SK-N-SH (cell line): ENCODE results near the gene CHD9. TPM values are rescaled to one million over a fixed set of nuclear protein-coding genes. Genes with fewer than 3 reads are reported as not detected.

ENCODE experiments used
- CTCF ChIA-PET: fragments of 300-600, 350-600 bp; formaldehyde crosslinking; extraction: SDS; loops from one replicate; lab custom pipeline; 2021; lab: Yijun Ruan, JAX
- POLR2A ChIA-PET: fragments of 350-600 bp; sonication (Branson Sonifier 250); formaldehyde crosslinking; extraction: SDS; loops from one replicate; lab custom pipeline; 2020; ENCODE audit warnings: antibody characterized with exemption, inconsistent platforms; lab: Yijun Ruan, JAX
- DNase-seq: peaks from one replicate; pipeline ENCODE4 v3.0.0; 2012
- H2AFZ ChIP-seq: fragments of 200-600 bp; sonication (generic); 2 replicates; pipeline ENCODE4 v1.8.1; 2016; ENCODE audit warnings: antibody characterized with exemption, mild to moderate bottlenecking, low read depth
- H3F3A ChIP-seq: fragments of 200-600 bp; sonication (generic); replicated peaks from 2 replicates; pipeline ENCODE3; 2016; ENCODE audit warnings: antibody characterized with exemption, mild to moderate bottlenecking; ENCODE audit not compliant: insufficient read depth
- H3K27ac ChIP-seq, 2 experiments: fragments of 200-500 bp in 1 of 2; fragments of 200-600 bp in 1 of 2; sonication (Bioruptor generic) in 1 of 2; sonication (generic), shearing (Covaris generic) in 1 of 2; 2 replicates each; pipeline versions ENCODE4 v1.5.1 to v1.6.1; 2014 to 2016; ENCODE audit warnings: low read depth in 2 of 2, inconsistent platforms in 1 of 2, low read length in 1 of 2, mild to moderate bottlenecking in 1 of 2, mixed read lengths in 1 of 2
- H3K27me3 ChIP-seq: fragments of 200-600 bp; sonication (generic), shearing (Covaris generic); 2 replicates; pipeline ENCODE4 v1.6.1; 2016; ENCODE audit warnings: mixed run types; ENCODE audit not compliant: insufficient read depth
- H3K36me3 ChIP-seq, 2 experiments: fragments of 200-500 bp in 1 of 2; fragments of 200-600 bp in 1 of 2; sonication (Bioruptor generic) in 1 of 2; sonication (generic) in 1 of 2; replicated peaks in 1 of 2; 2 replicates each; pipeline versions ENCODE3 to v1.5.1; 2014 to 2016; ENCODE audit warnings: low read length in 1 of 2, mild to moderate bottlenecking in 1 of 2; ENCODE audit not compliant: insufficient read depth in 2 of 2, control insufficient read depth in 1 of 2
- H3K4me1 ChIP-seq, 2 experiments: fragments of 200-500 bp in 1 of 2; fragments of 200-600 bp in 1 of 2; sonication (Bioruptor generic) in 1 of 2; sonication (generic), shearing (Covaris generic) in 1 of 2; 2 replicates each; pipeline versions ENCODE4 v1.5.1 to v1.6.1; 2014 to 2016; ENCODE audit warnings: low read depth in 1 of 2, low read length in 1 of 2, mixed run types in 1 of 2; ENCODE audit not compliant: insufficient read depth in 2 of 2, control insufficient read depth in 1 of 2
- H3K4me2 ChIP-seq: fragments of 200-600 bp; sonication (generic), shearing (Covaris generic); 2 replicates; pipeline ENCODE4 v1.6.1; 2017; ENCODE audit warnings: mixed run types
- H3K4me3 ChIP-seq, 2 experiments: fragments of 200-500 bp in 1 of 2; fragments of 200-600 bp in 1 of 2; sonication (Bioruptor generic) in 1 of 2; sonication (generic), shearing (Covaris generic) in 1 of 2; 2 replicates each; pipeline versions ENCODE4 v1.5.1 to v1.8.1; 2014 to 2016; ENCODE audit warnings: low read depth in 2 of 2, inconsistent platforms in 1 of 2, low read length in 1 of 2, mild to moderate bottlenecking in 1 of 2, mixed read lengths in 1 of 2, moderate library complexity in 1 of 2
- H3K79me2 ChIP-seq: fragments of 200-600 bp; sonication (generic); 2 replicates; pipeline ENCODE4 v1.8.1; 2017; ENCODE audit warnings: mild to moderate bottlenecking; ENCODE audit not compliant: insufficient read depth
- H3K9ac ChIP-seq: fragments of 200-600 bp; sonication (generic); 2 replicates; pipeline ENCODE4 v1.6.1; 2017; ENCODE audit warnings: mixed run types
- H3K9me2 ChIP-seq: fragments of 200-600 bp; sonication (generic); 2 replicates; pipeline ENCODE4 v1.6.1; 2017; ENCODE audit warnings: mixed run types
- H3K9me3 ChIP-seq: fragments of 200-600 bp; sonication (generic); 2 replicates; pipeline ENCODE4 v1.6.1; 2017; ENCODE audit warnings: mixed run types, mild to moderate bottlenecking, moderate library complexity
- H4K20me1 ChIP-seq: fragments of 200-600 bp; sonication (generic); 2 replicates; pipeline ENCODE4 v1.6.1; 2017; ENCODE audit warnings: mild to moderate bottlenecking, mixed run types; ENCODE audit not compliant: insufficient read depth
- EP300 ChIP-seq, 2 experiments: IDR thresholded peaks; 2 replicates each; pipeline versions ENCODE4 v1.4.0 to v1.6.1; 2012; ENCODE audit warnings: borderline replicate concordance in 1 of 2, low read depth in 1 of 2, low read length in 1 of 2
- EZH2phosphoT487 ChIP-seq: fragments of 200-600 bp; sonication (generic); IDR thresholded peaks from 2 replicates; pipeline ENCODE4 v1.6.1; 2017; ENCODE audit warnings: low read depth, mixed run types, mild to moderate bottlenecking, antibody characterized with exemption, moderate library complexity, borderline replicate concordance
- GABPA ChIP-seq: IDR thresholded peaks from 2 replicates; pipeline ENCODE4 v1.4.0; 2012; ENCODE audit warnings: low read depth, mild to moderate bottlenecking
- JUND ChIP-seq: IDR thresholded peaks from 2 replicates; pipeline ENCODE4 v1.4.0; 2012
- MEF2A ChIP-seq: IDR thresholded peaks from 2 replicates; pipeline ENCODE4 v1.4.0; 2012; ENCODE audit warnings: low read depth, borderline replicate concordance
- PBX3 ChIP-seq: IDR thresholded peaks from 2 replicates; pipeline ENCODE4; 2012
- RAD21 ChIP-seq: IDR thresholded peaks from 2 replicates; pipeline ENCODE4 v1.6.1; 2012; ENCODE audit warnings: mild to moderate bottlenecking, low read length
- RCOR1 ChIP-seq: fragments of 150-350 bp; IDR thresholded peaks from 2 replicates; pipeline ENCODE4 v1.6.1; 2017; ENCODE audit warnings: antibody characterized with exemption, low read length
- SMC3 ChIP-seq: IDR thresholded peaks from 2 replicates; pipeline ENCODE4 v1.6.1; 2012; ENCODE audit warnings: low read depth, low read length, improper control_type of control experiment
- TAF1 ChIP-seq: IDR thresholded peaks from 2 replicates; pipeline ENCODE4 v1.6.1; 2012; ENCODE audit warnings: low read depth, mild to moderate bottlenecking, low read length, moderate library complexity, borderline replicate concordance
- TCF12 ChIP-seq: IDR thresholded peaks from 2 replicates; pipeline ENCODE4 v1.4.0; 2012
- YY1 ChIP-seq: IDR thresholded peaks from 2 replicates; pipeline ENCODE4 v1.4.0; 2012; ENCODE audit warnings: low read depth, mild to moderate bottlenecking
- WGBS: methylation state at CpG from one replicate; pipeline ENCODE4 v1.1.6; 2017; ENCODE audit warnings: low lambda C conversion rate; 5-methylcytosine and 5-hydroxymethylcytosine counted together
- polyA plus RNA-seq, 3 experiments: library from polyadenylated mRNA; depleted of rRNA; stranded (reverse); fragments of >200 nt; gene quantifications; 2 replicates each; pipeline ENCODE4 v1.2.3, GENCODE V29; 2012
- TF ChIP-seq, protein P1 (sequence below): IDR thresholded peaks from 2 replicates; pipeline ENCODE4 v1.4.0; 2012; ENCODE audit warnings: low read depth, borderline replicate concordance
- TF ChIP-seq, protein P2 (sequence below): fragments of 200-600 bp; sonication (generic); IDR thresholded peaks from 2 replicates; pipeline ENCODE4 v1.6.1; 2017; ENCODE audit warnings: antibody characterized with exemption, mild to moderate bottlenecking, moderate library complexity

Gene CHD9
- polyA plus RNA-seq, 1 of the 3 experiments (the other 2 are of a cell fraction), result 6.2 TPM

DNA sequence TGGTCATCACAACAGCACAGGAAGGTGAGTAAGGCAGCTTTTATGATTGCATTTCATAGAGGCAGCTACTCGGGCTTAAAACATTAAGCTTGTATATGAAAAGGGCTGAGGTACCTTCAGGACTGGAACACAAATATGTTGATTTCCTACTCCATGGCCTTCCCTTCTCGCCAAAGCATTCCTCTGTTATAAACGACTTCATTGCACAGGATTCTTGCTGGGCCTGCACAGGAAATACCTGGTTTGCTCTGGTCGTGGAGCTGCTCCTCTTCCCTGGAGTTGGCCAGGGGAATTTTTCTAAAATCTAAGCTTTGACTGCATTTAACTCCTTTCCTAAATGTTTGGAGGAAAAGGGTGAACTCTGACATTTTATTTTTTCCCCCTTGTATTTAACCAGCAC is 49.0 kb downstream of the CHD9 start:
- Histone ChIP-seq H2AFZ (no peak overlapping the region), H3K9me3 (no peaks in the 10 kb centered on the region), H3K36me3 (peaks cover 0 to 8% of the 10 kb centered on the region in 2 experiments), H3K27me3 (no peaks in the 10 kb centered on the region), H3K79me2 (peaks cover 67% of the 10 kb centered on the region), H3K4me1 (peaks cover 7 to 19% of the 10 kb centered on the region in 2 experiments; a peak in 3 of 4 replicates), H3K9ac (no peak overlapping the region), H3K4me3 (no peak overlapping the region), H3K9me2 (no peaks in the 10 kb centered on the region), H3F3A (peaks cover 22% of the 10 kb centered on the region), H3K27ac (peak overlapping the region; percentile 6 to 7; a peak in 1 of 4 replicates), H4K20me1 (no peaks in the 10 kb centered on the region), H3K4me2 (no peak overlapping the region)
- TF ChIP-seq RCOR1 (no peak), EP300 (IDR thresholded peaks at IDR 0.05; ENCODE audit: borderline replicate concordance in 1 of 2, low read depth in 1 of 2, low read length in 1 of 2) (no peak)
- ChIA-PET CTCF (interaction anchor here (1.2 to 3.0 kb wide), 3 partner anchors 18 to 49 kb away, joined by 3 to 13 read pairs (median 5); partner anchors contain the start of gene CHD9), POLR2A (no interaction called here)
- 66% methylated on average over 4 of the region's 4 CpGs for WGBS
- no peak for DNase-seq

DNA sequence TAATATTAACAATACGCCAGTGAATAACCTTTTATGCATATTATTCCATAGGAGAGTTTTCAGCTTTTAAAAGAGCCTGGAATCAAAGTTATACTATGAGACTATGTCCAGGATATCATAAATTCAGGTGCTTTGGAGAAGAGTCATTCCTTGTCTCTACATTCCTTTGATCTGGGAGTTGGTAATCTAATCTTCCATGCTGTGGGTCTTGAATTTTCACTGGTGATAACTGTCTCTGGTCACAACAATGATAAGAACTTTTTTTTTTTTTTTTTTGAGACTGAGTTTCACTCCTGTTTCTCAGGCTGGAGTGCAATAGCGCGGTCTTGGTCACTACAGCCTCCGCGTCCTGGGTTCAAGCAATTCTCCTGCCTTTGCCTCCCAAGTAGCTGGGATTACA is 50.8 kb downstream of the CHD9 start:
- Histone ChIP-seq H4K20me1 (no peaks in the 10 kb centered on the region), H3K9me3 (no peaks in the 10 kb centered on the region), H3K4me3 (no peak overlapping the region), H2AFZ (no peak overlapping the region), H3K36me3 (peaks cover 0 to 8% of the 10 kb centered on the region in 2 experiments), H3K27ac (no peak overlapping the region), H3F3A (peaks cover 9% of the 10 kb centered on the region), H3K27me3 (no peaks in the 10 kb centered on the region), H3K9me2 (no peaks in the 10 kb centered on the region), H3K79me2 (peaks cover 78% of the 10 kb centered on the region), H3K4me1 (peaks cover 1 to 5% of the 10 kb centered on the region in 2 experiments; a peak in 3 of 4 replicates), H3K9ac (no peak overlapping the region), H3K4me2 (no peak overlapping the region)
- DNase-seq, result no peak
- TF ChIP-seq GABPA (no peak), TAF1 (no peak), RAD21 (no peak), TCF12 (no peak), SMC3 (no peak), JUND (no peak), RCOR1 (no peak), EP300 (IDR thresholded peaks at IDR 0.05; ENCODE audit: borderline replicate concordance in 1 of 2, low read depth in 1 of 2, low read length in 1 of 2) (no peak), PBX3 (no peak), MEF2A (no peak), EZH2phosphoT487 (no peak), YY1 (no peak)
- TF ChIP-seq, protein P1, sequence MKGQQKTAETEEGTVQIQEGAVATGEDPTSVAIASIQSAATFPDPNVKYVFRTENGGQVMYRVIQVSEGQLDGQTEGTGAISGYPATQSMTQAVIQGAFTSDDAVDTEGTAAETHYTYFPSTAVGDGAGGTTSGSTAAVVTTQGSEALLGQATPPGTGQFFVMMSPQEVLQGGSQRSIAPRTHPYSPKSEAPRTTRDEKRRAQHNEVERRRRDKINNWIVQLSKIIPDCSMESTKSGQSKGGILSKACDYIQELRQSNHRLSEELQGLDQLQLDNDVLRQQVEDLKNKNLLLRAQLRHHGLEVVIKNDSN, result no peak
- TF ChIP-seq, protein P2, sequence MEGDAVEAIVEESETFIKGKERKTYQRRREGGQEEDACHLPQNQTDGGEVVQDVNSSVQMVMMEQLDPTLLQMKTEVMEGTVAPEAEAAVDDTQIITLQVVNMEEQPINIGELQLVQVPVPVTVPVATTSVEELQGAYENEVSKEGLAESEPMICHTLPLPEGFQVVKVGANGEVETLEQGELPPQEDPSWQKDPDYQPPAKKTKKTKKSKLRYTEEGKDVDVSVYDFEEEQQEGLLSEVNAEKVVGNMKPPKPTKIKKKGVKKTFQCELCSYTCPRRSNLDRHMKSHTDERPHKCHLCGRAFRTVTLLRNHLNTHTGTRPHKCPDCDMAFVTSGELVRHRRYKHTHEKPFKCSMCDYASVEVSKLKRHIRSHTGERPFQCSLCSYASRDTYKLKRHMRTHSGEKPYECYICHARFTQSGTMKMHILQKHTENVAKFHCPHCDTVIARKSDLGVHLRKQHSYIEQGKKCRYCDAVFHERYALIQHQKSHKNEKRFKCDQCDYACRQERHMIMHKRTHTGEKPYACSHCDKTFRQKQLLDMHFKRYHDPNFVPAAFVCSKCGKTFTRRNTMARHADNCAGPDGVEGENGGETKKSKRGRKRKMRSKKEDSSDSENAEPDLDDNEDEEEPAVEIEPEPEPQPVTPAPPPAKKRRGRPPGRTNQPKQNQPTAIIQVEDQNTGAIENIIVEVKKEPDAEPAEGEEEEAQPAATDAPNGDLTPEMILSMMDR, result no peak
- CTCF ChIA-PET, result interaction anchor here (0.6 to 0.7 kb wide), 2 partner anchors 25 to 51 kb away, joined by 3 read pairs; partner anchors contain the start of gene CHD9
- POLR2A ChIA-PET, result no interaction called here
- 99% methylated on average over 5 of the region's 5 CpGs for WGBS
